ENCODE measurements around the gene INPP5E.

INPP5E gene

DNA sequence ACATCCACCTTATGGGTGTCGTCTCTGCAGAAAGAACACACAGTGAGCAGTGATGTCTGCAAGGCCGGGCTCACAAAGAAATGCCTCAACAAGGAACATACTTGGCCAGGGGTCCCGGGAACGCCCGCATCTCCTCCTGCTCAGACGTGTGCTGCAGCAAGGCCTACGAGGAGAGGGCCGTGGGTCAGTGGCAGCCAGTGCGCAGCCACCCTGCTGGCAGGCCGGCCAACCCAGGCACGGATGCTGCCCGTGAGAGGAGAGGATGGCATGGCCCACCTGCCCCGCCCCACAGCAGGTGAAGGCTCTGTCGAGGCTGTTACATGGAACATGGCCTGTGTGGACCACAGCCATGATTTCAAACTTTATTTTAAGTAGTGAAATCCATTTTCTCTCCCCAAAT, 23.9 kb upstream of the INPP5E start:
- Histone ChIP-seq H2AFZ (ENCODE audit: insufficient read depth, low read length, poor library complexity) (no peak overlapping the region), H3K9ac (ENCODE audit: low read length) (no peak overlapping the region), H2BK12ac (ENCODE audit: low read length) (no peak overlapping the region), H4K91ac (ENCODE audit: low read depth, low read length) (no peak overlapping the region), H2AK5ac (ENCODE audit: low read length) (no peak overlapping the region), H3K23ac (ENCODE audit: low read length) (no peak overlapping the region), H4K12ac (ENCODE audit: low read depth, low read length) (no peak overlapping the region), H3K36me3 (ENCODE audit: control insufficient read depth in 1 of 2, insufficient read depth in 2 of 2, low read length in 2 of 2) (peaks cover 79 to 86% of the 10 kb centered on the region in 2 experiments), H3K9me3 (ENCODE audit: insufficient read depth, low read depth, low read length) (peaks cover 4% of the 10 kb centered on the region), H3K14ac (ENCODE audit: low read length) (no peak overlapping the region), H3K79me2 (ENCODE audit: control insufficient read depth, insufficient read depth, low read length, poor library complexity) (no peaks in the 10 kb centered on the region), H2BK120ac (ENCODE audit: insufficient read depth, low read length, poor library complexity) (no peak overlapping the region), H3K18ac (ENCODE audit: low read length) (no peak overlapping the region), H4K8ac (ENCODE audit: low read depth, low read length) (no peak overlapping the region), H3K27ac (ENCODE audit: low read depth, low read length) (no peak overlapping the region), H3K27me3 (ENCODE audit: insufficient read depth, low read length) (no peaks in the 10 kb centered on the region), H3K4me1 (ENCODE audit: control insufficient read depth in 1 of 2, insufficient read depth in 2 of 2, low read length in 2 of 2) (no peaks in the 10 kb centered on the region), H3K4me2 (ENCODE audit: low read length) (no peak overlapping the region), H2BK5ac (ENCODE audit: low read depth, low read length, poor library complexity) (no peak overlapping the region), H3K4me3 (ENCODE audit: low read depth, low read length) (no peak overlapping the region), H3K79me1 (ENCODE audit: low read length) (no peaks in the 10 kb centered on the region), H3K4ac (ENCODE audit: low read depth, low read length) (no peak overlapping the region)
- no CpG with 5 or more reads among the region's 14 CpGs for WGBS (ENCODE audit: extremely low coverage, insufficient coverage, insufficient read length)
- DNase-seq, result no peak

DNA sequence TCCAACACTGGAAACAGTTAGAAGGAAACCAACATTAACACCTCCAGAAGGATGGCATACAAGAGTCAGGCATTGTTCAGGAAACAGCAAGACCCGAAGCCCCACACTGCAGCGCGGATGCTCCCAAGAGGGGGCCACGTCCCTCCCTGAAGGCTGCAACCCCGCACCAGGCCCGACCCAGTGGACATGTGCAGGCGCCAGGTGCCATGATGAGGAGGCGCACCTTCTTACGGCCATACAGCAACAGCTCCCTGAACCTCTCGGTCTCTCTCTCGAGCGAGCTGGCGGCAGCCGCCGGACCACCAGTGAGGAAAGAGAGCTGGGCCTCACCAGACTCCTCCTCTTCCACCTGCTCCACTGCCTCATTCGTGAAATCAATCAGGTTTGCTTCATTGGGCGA, 23.0 kb upstream of the INPP5E start:
- Histone ChIP-seq H3K27ac (ENCODE audit: low read depth, low read length) (no peak overlapping the region), H3K9me3 (ENCODE audit: insufficient read depth, low read depth, low read length) (peaks cover 4% of the 10 kb centered on the region), H3K36me3 (ENCODE audit: control insufficient read depth in 1 of 2, insufficient read depth in 2 of 2, low read length in 2 of 2) (peaks cover 80 to 85% of the 10 kb centered on the region in 2 experiments), H2BK5ac (ENCODE audit: low read depth, low read length, poor library complexity) (no peak overlapping the region), H3K9ac (ENCODE audit: low read length) (no peak overlapping the region), H4K91ac (ENCODE audit: low read depth, low read length) (no peak overlapping the region), H2BK12ac (ENCODE audit: low read length) (no peak overlapping the region), H2AFZ (ENCODE audit: insufficient read depth, low read length, poor library complexity) (no peak overlapping the region), H4K8ac (ENCODE audit: low read depth, low read length) (no peak overlapping the region), H3K23ac (ENCODE audit: low read length) (no peak overlapping the region), H3K4ac (ENCODE audit: low read depth, low read length) (no peak overlapping the region), H3K14ac (ENCODE audit: low read length) (no peak overlapping the region), H3K18ac (ENCODE audit: low read length) (no peak overlapping the region), H3K27me3 (ENCODE audit: insufficient read depth, low read length) (no peaks in the 10 kb centered on the region), H3K4me3 (ENCODE audit: low read depth, low read length) (no peak overlapping the region), H2AK5ac (ENCODE audit: low read length) (no peak overlapping the region), H3K79me2 (ENCODE audit: control insufficient read depth, insufficient read depth, low read length, poor library complexity) (no peaks in the 10 kb centered on the region), H3K4me1 (ENCODE audit: control insufficient read depth in 1 of 2, insufficient read depth in 2 of 2, low read length in 2 of 2) (no peaks in the 10 kb centered on the region), H4K12ac (ENCODE audit: low read depth, low read length) (no peak overlapping the region), H2BK120ac (ENCODE audit: insufficient read depth, low read length, poor library complexity) (no peak overlapping the region), H3K4me2 (ENCODE audit: low read length) (no peak overlapping the region), H3K79me1 (ENCODE audit: low read length) (no peaks in the 10 kb centered on the region)
- WGBS (ENCODE audit: extremely low coverage, insufficient coverage, insufficient read length), result no CpG with 5 or more reads among the region's 17 CpGs
- DNase-seq, result no peak

DNA sequence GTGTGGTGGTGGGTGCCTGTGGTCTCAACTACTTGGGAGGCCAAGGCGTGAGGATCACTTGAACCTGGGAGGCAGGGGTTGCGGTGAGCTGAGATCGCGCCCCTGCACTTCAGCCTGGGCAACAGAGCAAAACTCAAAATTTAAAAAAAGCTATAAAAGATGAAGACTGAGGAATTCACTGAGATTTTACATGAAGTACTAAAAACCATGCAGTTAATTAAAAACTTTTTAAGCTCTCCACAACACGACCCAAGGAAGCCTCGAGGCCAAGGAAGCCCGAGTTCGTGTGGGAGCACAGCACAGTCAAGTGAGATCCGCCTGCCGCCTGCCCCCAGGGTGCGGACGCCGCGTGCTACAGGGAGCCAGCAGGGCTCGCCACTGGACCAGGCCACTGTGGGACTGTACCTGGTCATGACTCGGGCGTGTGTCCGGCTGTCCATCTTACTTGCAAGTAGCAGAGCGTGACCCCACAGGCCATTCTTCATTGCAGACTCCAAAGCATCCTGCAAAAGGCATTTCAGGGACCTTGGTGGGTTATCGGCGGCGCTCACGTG, 21.2 kb upstream of the INPP5E start:
- H2AFZ ChIP-seq (ENCODE audit: insufficient read depth, low read length, poor library complexity), result no peak overlapping the region
- no peak overlapping the region for H3K18ac ChIP-seq (ENCODE audit: low read length)
- no peak overlapping the region for H4K91ac ChIP-seq (ENCODE audit: low read depth, low read length)
- H3K23ac ChIP-seq (ENCODE audit: low read length), result no peak overlapping the region
- H3K4me1 ChIP-seq (ENCODE audit: control insufficient read depth in 1 of 2, insufficient read depth in 2 of 2, low read length in 2 of 2), result no peaks in the 10 kb centered on the region
- H3K36me3 ChIP-seq (ENCODE audit: control insufficient read depth in 1 of 2, insufficient read depth in 2 of 2, low read length in 2 of 2), result peaks cover 83 to 87% of the 10 kb centered on the region in 2 experiments
- no peaks in the 10 kb centered on the region for H3K79me1 ChIP-seq (ENCODE audit: low read length)
- no peak for DNase-seq
- no peak overlapping the region for H3K14ac ChIP-seq (ENCODE audit: low read length)
- H3K27me3 ChIP-seq (ENCODE audit: insufficient read depth, low read length), result no peaks in the 10 kb centered on the region
- H3K9me3 ChIP-seq (ENCODE audit: insufficient read depth, low read depth, low read length), result peaks cover 2% of the 10 kb centered on the region
- no peak overlapping the region for H3K27ac ChIP-seq (ENCODE audit: low read depth, low read length)
- no peak overlapping the region for H4K12ac ChIP-seq (ENCODE audit: low read depth, low read length)
- H4K8ac ChIP-seq (ENCODE audit: low read depth, low read length), result no peak overlapping the region
- no peak overlapping the region for H3K9ac ChIP-seq (ENCODE audit: low read length)
- H3K4me2 ChIP-seq (ENCODE audit: low read length), result no peak overlapping the region
- H3K4me3 ChIP-seq (ENCODE audit: low read depth, low read length), result no peak overlapping the region
- H3K4ac ChIP-seq (ENCODE audit: low read depth, low read length), result no peak overlapping the region
- H3K79me2 ChIP-seq (ENCODE audit: control insufficient read depth, insufficient read depth, low read length, poor library complexity), result no peaks in the 10 kb centered on the region
- no peak overlapping the region for H2BK12ac ChIP-seq (ENCODE audit: low read length)
- WGBS (ENCODE audit: extremely low coverage, insufficient coverage, insufficient read length), result no CpG with 5 or more reads among the region's 23 CpGs
- H2BK5ac ChIP-seq (ENCODE audit: low read depth, low read length, poor library complexity), result no peak overlapping the region
- H2BK120ac ChIP-seq (ENCODE audit: insufficient read depth, low read length, poor library complexity), result no peak overlapping the region
- no peak overlapping the region for H2AK5ac ChIP-seq (ENCODE audit: low read length)

DNA sequence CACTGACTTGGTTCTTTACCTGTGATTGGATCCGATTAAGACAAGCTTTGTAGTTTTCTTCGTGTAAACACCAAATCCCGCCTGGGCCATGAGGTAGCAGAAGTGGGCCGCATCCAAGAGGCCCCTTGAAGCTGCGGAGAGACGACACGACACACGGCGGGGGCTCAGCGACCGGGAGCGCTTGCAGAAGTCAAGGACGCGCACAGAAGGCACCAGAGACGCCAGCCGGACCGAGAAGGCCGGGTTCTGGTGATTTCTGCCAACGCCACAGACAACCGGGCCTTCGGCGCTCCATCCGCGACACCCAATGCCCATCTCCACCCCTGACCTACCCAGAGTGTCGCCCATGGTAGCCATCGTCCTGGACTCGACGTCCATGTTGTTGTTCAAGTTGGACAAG, 19.8 kb upstream of the INPP5E start:
- Histone ChIP-seq H2BK12ac (ENCODE audit: low read length) (no peak overlapping the region), H3K79me2 (ENCODE audit: control insufficient read depth, insufficient read depth, low read length, poor library complexity) (no peaks in the 10 kb centered on the region), H2AK5ac (ENCODE audit: low read length) (no peak overlapping the region), H3K4ac (ENCODE audit: low read depth, low read length) (no peak overlapping the region), H4K91ac (ENCODE audit: low read depth, low read length) (no peak overlapping the region), H3K18ac (ENCODE audit: low read length) (no peak overlapping the region), H3K9ac (ENCODE audit: low read length) (no peak overlapping the region), H3K14ac (ENCODE audit: low read length) (no peak overlapping the region), H2BK120ac (ENCODE audit: insufficient read depth, low read length, poor library complexity) (no peak overlapping the region), H3K9me3 (ENCODE audit: insufficient read depth, low read depth, low read length) (no peaks in the 10 kb centered on the region), H3K79me1 (ENCODE audit: low read length) (no peaks in the 10 kb centered on the region), H3K4me3 (ENCODE audit: low read depth, low read length) (no peak overlapping the region), H3K27me3 (ENCODE audit: insufficient read depth, low read length) (no peaks in the 10 kb centered on the region), H3K27ac (ENCODE audit: low read depth, low read length) (no peak overlapping the region), H3K23ac (ENCODE audit: low read length) (no peak overlapping the region), H2BK5ac (ENCODE audit: low read depth, low read length, poor library complexity) (no peak overlapping the region), H4K12ac (ENCODE audit: low read depth, low read length) (no peak overlapping the region), H4K8ac (ENCODE audit: low read depth, low read length) (no peak overlapping the region), H2AFZ (ENCODE audit: insufficient read depth, low read length, poor library complexity) (no peak overlapping the region), H3K4me1 (ENCODE audit: control insufficient read depth in 1 of 2, insufficient read depth in 2 of 2, low read length in 2 of 2) (no peaks in the 10 kb centered on the region), H3K4me2 (ENCODE audit: low read length) (no peak overlapping the region), H3K36me3 (ENCODE audit: control insufficient read depth in 1 of 2, insufficient read depth in 2 of 2, low read length in 2 of 2) (peaks cover 87 to 88% of the 10 kb centered on the region in 2 experiments)
- no CpG with 5 or more reads among the region's 28 CpGs for WGBS (ENCODE audit: extremely low coverage, insufficient coverage, insufficient read length)
- DNase-seq, result no peak
